Central memory CD8-positive, alpha-beta T cell (primary cell): Measurements from ENCODE around the gene CAMTA1.
"Not testable (repeated sequence)": the region's sequence is repeated elsewhere in the genome, so short reads cannot be mapped to it uniquely, and the experiment has no call there.

Experiments
- ATAC-seq: fragments of 150-1000 bp; cut with Tn5 transposase; replicated peaks from 2 replicates; pipeline ENCODE4 v1.10.0; 2022; ENCODE audit warnings: mild to moderate bottlenecking, moderate FRiP score, moderate number of reproducible peaks; ENCODE audit not compliant: poor library complexity, severe bottlenecking; ENCODE audit errors: extremely low read depth
- DNase-seq, 2 donors: peaks; one replicate each; pipeline ENCODE4 v3.0.0; 2021; ENCODE audit warnings: low spot score in 2 of 2
- H3K27ac Mint-ChIP-seq: one replicate; pipeline ENCODE4 v1.8.0; 2022; ENCODE audit warnings: low read depth, mild to moderate bottlenecking, moderate library complexity, mixed read lengths
- H3K27me3 Mint-ChIP-seq: one replicate; pipeline ENCODE4 v1.8.0; 2022; ENCODE audit warnings: mixed read lengths
- H3K36me3 Mint-ChIP-seq: one replicate; pipeline ENCODE4 v1.8.0; 2022; ENCODE audit warnings: mild to moderate bottlenecking, moderate library complexity, mixed read lengths; ENCODE audit not compliant: insufficient read depth
- H3K4me1 Mint-ChIP-seq: one replicate; pipeline ENCODE4 v1.8.0; 2022; ENCODE audit warnings: mixed read lengths
- H3K4me3 Mint-ChIP-seq: one replicate; pipeline ENCODE4 v1.8.0; 2022; ENCODE audit warnings: mild to moderate bottlenecking, moderate library complexity, mixed read lengths
- H3K9me3 Mint-ChIP-seq: one replicate; pipeline ENCODE4 v1.8.0; 2022; ENCODE audit warnings: mixed read lengths

Gene CAMTA1

GRCh38 chr1:6913086-6913485 is 127.8 kb downstream of the CAMTA1 start:
- Mint-ChIP-seq H3K27ac (no peak overlapping the region), H3K36me3 (peaks cover 3% of the 10 kb centered on the region), H3K4me1 (no peaks in the 10 kb centered on the region), H3K4me3 (no peak overlapping the region), H3K9me3 (no peaks in the 10 kb centered on the region), H3K27me3 (peaks cover 82% of the 10 kb centered on the region)
- ATAC-seq: no peak
- no peak for DNase-seq

- Mint-ChIP-seq H3K36me3 (peaks cover 1% of the 10 kb centered on the region), H3K27ac (no peak overlapping the region), H3K4me3 (no peak overlapping the region), H3K9me3 (no peaks in the 10 kb centered on the region), H3K27me3 (peaks cover 81% of the 10 kb centered on the region), H3K4me1 (no peaks in the 10 kb centered on the region)
- ATAC-seq (no peak), DNase-seq (no peak)
Observed at GRCh38 chr1:6914706-6915105, 129.5 kb downstream of the CAMTA1 start.

GRCh38 chr1:6915999-6916565 is 130.8 kb downstream of the CAMTA1 start:
- no peak overlapping the region for H3K27ac Mint-ChIP-seq
- H3K27me3 Mint-ChIP-seq: peaks cover 84% of the 10 kb centered on the region
- no peaks in the 10 kb centered on the region for H3K4me1 Mint-ChIP-seq
- H3K36me3 Mint-ChIP-seq: peaks cover 1% of the 10 kb centered on the region
- no peak for DNase-seq
- no peaks in the 10 kb centered on the region for H3K9me3 Mint-ChIP-seq
- no peak overlapping the region for H3K4me3 Mint-ChIP-seq
- no peak for ATAC-seq

- H3K9me3 Mint-ChIP-seq: no peaks in the 10 kb centered on the region
- H3K27ac Mint-ChIP-seq: no peak overlapping the region
- DNase-seq: no peak
- H3K27me3 Mint-ChIP-seq: peaks cover 81% of the 10 kb centered on the region
- H3K4me1 Mint-ChIP-seq: no peaks in the 10 kb centered on the region
- H3K4me3 Mint-ChIP-seq: no peak overlapping the region
- ATAC-seq: no peak
- H3K36me3 Mint-ChIP-seq: peaks cover 1% of the 10 kb centered on the region
Observed at GRCh38 chr1:6917067-6917466, 131.8 kb downstream of the CAMTA1 start.

- H3K9me3 Mint-ChIP-seq: no peaks in the 10 kb centered on the region
- H3K4me3 Mint-ChIP-seq: no peak overlapping the region
- H3K4me1 Mint-ChIP-seq: no peaks in the 10 kb centered on the region
- ATAC-seq: no peak
- peaks cover 1% of the 10 kb centered on the region for H3K36me3 Mint-ChIP-seq
- peaks cover 74% of the 10 kb centered on the region for H3K27me3 Mint-ChIP-seq
- no peak for DNase-seq
- H3K27ac Mint-ChIP-seq: no peak overlapping the region
Observed at GRCh38 chr1:6918186-6918924, 133.1 kb downstream of the CAMTA1 start.

- H3K9me3 Mint-ChIP-seq: no peaks in the 10 kb centered on the region
- DNase-seq (no peak), ATAC-seq (no peak)
- no peak overlapping the region for H3K27ac Mint-ChIP-seq
- H3K27me3 Mint-ChIP-seq: peaks cover 73% of the 10 kb centered on the region
- H3K4me1 Mint-ChIP-seq: no peaks in the 10 kb centered on the region
- peaks cover 1% of the 10 kb centered on the region for H3K36me3 Mint-ChIP-seq
- no peak overlapping the region for H3K4me3 Mint-ChIP-seq
Observed at GRCh38 chr1:6918925-6919511, 133.8 kb downstream of the CAMTA1 start.

GRCh38 chr1:6921506-6921905 is 136.3 kb downstream of the CAMTA1 start:
- not testable (repeated sequence) for DNase-seq, H3K9me3 Mint-ChIP-seq, H3K36me3 Mint-ChIP-seq, H3K4me3 Mint-ChIP-seq, ATAC-seq, H3K4me1 Mint-ChIP-seq, H3K27ac Mint-ChIP-seq
- peaks cover 73% of the 10 kb centered on the region for H3K27me3 Mint-ChIP-seq

- no peak overlapping the region for H3K27ac Mint-ChIP-seq
- no peak for DNase-seq
- H3K9me3 Mint-ChIP-seq: no peaks in the 10 kb centered on the region
- H3K36me3 Mint-ChIP-seq: no peaks in the 10 kb centered on the region
- H3K27me3 Mint-ChIP-seq: peaks cover 70% of the 10 kb centered on the region
- no peak overlapping the region for H3K4me3 Mint-ChIP-seq
- no peak for ATAC-seq
- H3K4me1 Mint-ChIP-seq: no peaks in the 10 kb centered on the region
Observed at GRCh38 chr1:6922096-6922931, 137.1 kb downstream of the CAMTA1 start.

- H3K4me3 Mint-ChIP-seq: no peak overlapping the region
- ATAC-seq (no peak), DNase-seq (no peak)
- no peaks in the 10 kb centered on the region for H3K9me3 Mint-ChIP-seq
- no peaks in the 10 kb centered on the region for H3K36me3 Mint-ChIP-seq
- H3K27ac Mint-ChIP-seq: no peak overlapping the region
- peaks cover 71% of the 10 kb centered on the region for H3K27me3 Mint-ChIP-seq
- H3K4me1 Mint-ChIP-seq: no peaks in the 10 kb centered on the region
Observed at GRCh38 chr1:6923012-6923411, 137.8 kb downstream of the CAMTA1 start.

- DNase-seq (no peak), ATAC-seq (no peak)
- H3K4me3 Mint-ChIP-seq: no peak overlapping the region
- no peaks in the 10 kb centered on the region for H3K9me3 Mint-ChIP-seq
- H3K36me3 Mint-ChIP-seq: no peaks in the 10 kb centered on the region
- H3K4me1 Mint-ChIP-seq: peaks cover under 1% of the 10 kb centered on the region
- no peak overlapping the region for H3K27ac Mint-ChIP-seq
- peaks cover 75% of the 10 kb centered on the region for H3K27me3 Mint-ChIP-seq
Observed at GRCh38 chr1:6923416-6923815, 138.2 kb downstream of the CAMTA1 start.

- Mint-ChIP-seq H3K9me3 (no peaks in the 10 kb centered on the region), H3K4me1 (peaks cover 5% of the 10 kb centered on the region), H3K27ac (no peak overlapping the region), H3K27me3 (peaks cover 82% of the 10 kb centered on the region), H3K4me3 (no peak overlapping the region), H3K36me3 (no peaks in the 10 kb centered on the region)
- DNase-seq (no peak), ATAC-seq (no peak)
Observed at GRCh38 chr1:6923955-6924881, 139.0 kb downstream of the CAMTA1 start.

GRCh38 chr1:6924891-6925290 is 139.6 kb downstream of the CAMTA1 start:
- Mint-ChIP-seq H3K4me3 (no peak overlapping the region), H3K9me3 (no peaks in the 10 kb centered on the region), H3K36me3 (no peaks in the 10 kb centered on the region), H3K27me3 (peaks cover 81% of the 10 kb centered on the region), H3K27ac (no peak overlapping the region), H3K4me1 (peaks cover 5% of the 10 kb centered on the region)
- DNase-seq (no peak), ATAC-seq (no peak)
